Adrenal gland (tissue), 5 donors: ENCODE data around the gene MAP2K6.

Source experiments
- POLR2A ChIP-seq, 2 donors: fragments of 450-650 bp; IDR thresholded peaks; one replicate each; pipeline ENCODE4 v1.6.1; 2017; ENCODE audit warnings: antibody characterized with exemption in 2 of 2, mild to moderate bottlenecking in 2 of 2, moderate library complexity in 1 of 2
- TF ChIP-seq, protein P1 (sequence below), 6 experiments: fragments of 450-650 bp in 4 of 6; fragments of 200-600 bp in 2 of 6; sonication (generic) in 1 of 6; IDR thresholded peaks; 1 replicate in 5 of 6; 2 replicates in 1 of 6; pipeline versions ENCODE4 v1.5.1 to v1.8.0; 2016 to 2021; ENCODE audit warnings: antibody characterized with exemption in 6 of 6, mild to moderate bottlenecking in 2 of 6, moderate library complexity in 1 of 6
- donor health status: DM: no; HTN: no; CAD: no.

- TF ChIP-seq, protein P1, sequence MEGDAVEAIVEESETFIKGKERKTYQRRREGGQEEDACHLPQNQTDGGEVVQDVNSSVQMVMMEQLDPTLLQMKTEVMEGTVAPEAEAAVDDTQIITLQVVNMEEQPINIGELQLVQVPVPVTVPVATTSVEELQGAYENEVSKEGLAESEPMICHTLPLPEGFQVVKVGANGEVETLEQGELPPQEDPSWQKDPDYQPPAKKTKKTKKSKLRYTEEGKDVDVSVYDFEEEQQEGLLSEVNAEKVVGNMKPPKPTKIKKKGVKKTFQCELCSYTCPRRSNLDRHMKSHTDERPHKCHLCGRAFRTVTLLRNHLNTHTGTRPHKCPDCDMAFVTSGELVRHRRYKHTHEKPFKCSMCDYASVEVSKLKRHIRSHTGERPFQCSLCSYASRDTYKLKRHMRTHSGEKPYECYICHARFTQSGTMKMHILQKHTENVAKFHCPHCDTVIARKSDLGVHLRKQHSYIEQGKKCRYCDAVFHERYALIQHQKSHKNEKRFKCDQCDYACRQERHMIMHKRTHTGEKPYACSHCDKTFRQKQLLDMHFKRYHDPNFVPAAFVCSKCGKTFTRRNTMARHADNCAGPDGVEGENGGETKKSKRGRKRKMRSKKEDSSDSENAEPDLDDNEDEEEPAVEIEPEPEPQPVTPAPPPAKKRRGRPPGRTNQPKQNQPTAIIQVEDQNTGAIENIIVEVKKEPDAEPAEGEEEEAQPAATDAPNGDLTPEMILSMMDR (IDR thresholded peaks at IDR 0.05), result no peak
- no peak for TF ChIP-seq POLR2A (IDR thresholded peaks at IDR 0.05)
Measured at GRCh38 chr17:69590671-69591070, 176.2 kb downstream of the MAP2K6 start.
